HepG2 (cell line): ENCODE measurements around the gene UBAP2.

Experiments
- MYNN ChIP-seq: sonication (generic); formaldehyde crosslinking; IDR thresholded peaks from 2 replicates; pipeline ENCODE4 v1.4.0; 2020; ENCODE audit warnings: mild to moderate bottlenecking, low read depth, missing genetic modification reagents
- ZNF501 ChIP-seq: sonication (generic); formaldehyde crosslinking; IDR thresholded peaks from 2 replicates; pipeline ENCODE4 v1.5.1; 2020; ENCODE audit warnings: mild to moderate bottlenecking, moderate library complexity, missing genetic modification reagents

GRCh38 chr9:33956544-33956943 lies 92.1 kb downstream of the UBAP2 start:
- TF ChIP-seq ZNF501 (no peak), MYNN (CRISPR knock-in tag) (no peak)
